Colonic mucosa (tissue), 4 donors: ENCODE results near the gene ACKR1. TPM values are rescaled to one million over a fixed set of nuclear protein-coding genes. Genes with fewer than 3 reads are reported as not detected.

Source experiments
- DNase-seq: peaks from one replicate; pipeline ENCODE4 v3.0.0-alpha.2; 2020
- H3K27ac ChIP-seq: fragments of 200-600 bp; one replicate; pipeline ENCODE4 v1.8.0; 2021
- H3K27me3 ChIP-seq: fragments of 200-600 bp; one replicate; pipeline ENCODE4 v1.8.0; 2021
- H3K36me3 ChIP-seq: fragments of 200-600 bp; one replicate; pipeline ENCODE4 v1.8.0; 2021
- H3K4me1 ChIP-seq: fragments of 200-600 bp; one replicate; pipeline ENCODE4 v1.8.0; 2021; ENCODE audit warnings: mild to moderate bottlenecking
- H3K4me3 ChIP-seq: fragments of 200-600 bp; one replicate; pipeline ENCODE4 v1.8.0; 2021
- H3K9ac ChIP-seq, 2 donors: one replicate each; pipeline ENCODE4 v1.7.0; 2013; ENCODE audit warnings: control low read depth in 2 of 2, low read depth in 2 of 2, low read length in 2 of 2
- H3K9me3 ChIP-seq: fragments of 200-600 bp; one replicate; pipeline ENCODE4 v1.8.0; 2021
- intact Hi-C: fragments of 100-400 bp; cut with DNase I; formaldehyde crosslinking; loops from one replicate; pipeline ENCODE4 v1.14.1; 2022
- total RNA-seq, 2 donors: library from RNA; stranded (reverse); fragmentation: NEBNext Ultra II Directional in 1 of 2; extraction: Animal tissue kit (Norgen Biotek cat#: 25700) in 1 of 2; gene quantifications; one replicate each; pipeline ENCODE4 v1.2.1, GENCODE V29; 2021
- TF ChIP-seq, protein P1 (sequence below): fragments of 200-600 bp; IDR thresholded peaks from one replicate; pipeline ENCODE4 v1.8.0; 2022; ENCODE audit warnings: antibody characterized with exemption, mild to moderate bottlenecking
- donor health status: healthy.
- donor health status: DM: no; HTN: no; CAD: no.
- donor health status: DM: no; HTN: no; CAD: no.

The ACKR1 gene
- total RNA-seq, 2 donors from 2014 or later, result 11.6 to 23.9 TPM

DNA sequence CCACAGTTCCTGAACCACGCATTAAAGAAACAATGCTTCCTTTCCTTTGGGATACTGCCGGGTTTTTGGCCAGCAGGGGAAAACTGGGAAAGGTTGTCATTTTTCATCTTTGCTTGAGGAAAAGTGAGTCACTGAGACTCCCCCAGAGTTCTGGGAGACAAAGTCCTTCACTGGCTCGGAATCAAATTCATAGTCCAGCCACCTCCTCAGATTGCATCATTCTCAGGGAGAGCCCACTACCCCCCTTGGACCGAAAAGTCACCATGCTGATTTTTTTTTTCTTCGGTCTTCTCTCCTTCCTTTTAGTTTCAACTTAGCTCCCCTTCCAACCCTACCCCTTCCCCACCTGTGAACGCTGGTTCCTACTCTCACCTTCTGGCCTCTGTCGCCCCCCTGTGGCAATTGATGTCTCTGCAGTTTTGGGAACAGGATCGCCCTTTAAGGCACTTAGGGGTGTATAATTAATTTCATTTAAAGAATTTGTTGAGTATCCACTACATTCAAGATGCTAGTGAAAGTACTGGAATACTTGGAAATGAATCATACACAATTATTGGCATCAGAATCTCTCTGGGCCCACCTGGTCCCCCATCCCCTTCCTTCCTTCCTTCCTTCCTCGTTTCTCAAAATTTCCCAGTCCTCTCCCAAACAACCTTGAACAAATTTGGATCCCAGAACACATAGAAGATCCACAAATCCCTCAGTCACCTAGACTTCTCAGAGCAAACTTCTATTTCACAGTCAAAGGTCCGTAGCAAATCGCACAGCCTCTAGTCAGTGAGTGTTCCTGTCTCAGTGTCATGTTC is 6.9 kb downstream of the ACKR1 start:
- Histone ChIP-seq H3K4me1 (no peaks in the 10 kb centered on the region), H3K27ac (no peak overlapping the region), H3K27me3 (no peaks in the 10 kb centered on the region), H3K9ac (no peak overlapping the region), H3K9me3 (no peaks in the 10 kb centered on the region), H3K36me3 (no peaks in the 10 kb centered on the region), H3K4me3 (no peak overlapping the region)
- peak; percentile 33 for DNase-seq
- TF ChIP-seq, protein P1, sequence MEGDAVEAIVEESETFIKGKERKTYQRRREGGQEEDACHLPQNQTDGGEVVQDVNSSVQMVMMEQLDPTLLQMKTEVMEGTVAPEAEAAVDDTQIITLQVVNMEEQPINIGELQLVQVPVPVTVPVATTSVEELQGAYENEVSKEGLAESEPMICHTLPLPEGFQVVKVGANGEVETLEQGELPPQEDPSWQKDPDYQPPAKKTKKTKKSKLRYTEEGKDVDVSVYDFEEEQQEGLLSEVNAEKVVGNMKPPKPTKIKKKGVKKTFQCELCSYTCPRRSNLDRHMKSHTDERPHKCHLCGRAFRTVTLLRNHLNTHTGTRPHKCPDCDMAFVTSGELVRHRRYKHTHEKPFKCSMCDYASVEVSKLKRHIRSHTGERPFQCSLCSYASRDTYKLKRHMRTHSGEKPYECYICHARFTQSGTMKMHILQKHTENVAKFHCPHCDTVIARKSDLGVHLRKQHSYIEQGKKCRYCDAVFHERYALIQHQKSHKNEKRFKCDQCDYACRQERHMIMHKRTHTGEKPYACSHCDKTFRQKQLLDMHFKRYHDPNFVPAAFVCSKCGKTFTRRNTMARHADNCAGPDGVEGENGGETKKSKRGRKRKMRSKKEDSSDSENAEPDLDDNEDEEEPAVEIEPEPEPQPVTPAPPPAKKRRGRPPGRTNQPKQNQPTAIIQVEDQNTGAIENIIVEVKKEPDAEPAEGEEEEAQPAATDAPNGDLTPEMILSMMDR, result peak; percentile 63
- intact Hi-C loops, result loop anchor here (5.0 kb wide), 2 partner anchors 49 to 79 kb away; no protein-coding TSS in a partner anchor

DNA sequence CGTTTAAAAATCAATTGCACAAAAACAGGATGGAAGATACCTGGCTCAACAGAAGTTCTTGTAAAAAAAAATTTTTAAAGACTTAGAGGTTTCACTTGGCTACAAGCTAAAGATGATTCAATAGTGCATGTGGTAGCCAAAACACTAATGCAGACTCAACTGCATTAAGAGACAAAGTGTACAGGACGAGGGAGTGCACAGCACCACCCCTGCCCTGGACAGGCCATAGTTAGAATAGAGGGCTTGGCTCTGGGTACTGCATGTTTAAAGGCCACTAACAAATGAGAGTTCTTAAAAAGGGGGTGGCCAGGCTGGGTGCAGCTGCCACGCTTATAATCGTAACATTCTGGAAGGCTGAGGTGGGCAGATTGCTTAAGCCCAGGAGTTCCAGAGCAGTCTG is 7.9 kb downstream of the ACKR1 start:
- no peaks in the 10 kb centered on the region for H3K36me3 ChIP-seq
- TF ChIP-seq, protein P1, result no peak
- H3K27ac ChIP-seq, result no peak overlapping the region
- no peaks in the 10 kb centered on the region for H3K4me1 ChIP-seq
- intact Hi-C loops, result loop anchor here (5.0 kb wide), 2 partner anchors 50 to 80 kb away; no protein-coding TSS in a partner anchor
- no peak for DNase-seq
- H3K9ac ChIP-seq, result no peak overlapping the region
- no peak overlapping the region for H3K4me3 ChIP-seq
- H3K9me3 ChIP-seq, result no peaks in the 10 kb centered on the region
- H3K27me3 ChIP-seq, result no peaks in the 10 kb centered on the region

DNA sequence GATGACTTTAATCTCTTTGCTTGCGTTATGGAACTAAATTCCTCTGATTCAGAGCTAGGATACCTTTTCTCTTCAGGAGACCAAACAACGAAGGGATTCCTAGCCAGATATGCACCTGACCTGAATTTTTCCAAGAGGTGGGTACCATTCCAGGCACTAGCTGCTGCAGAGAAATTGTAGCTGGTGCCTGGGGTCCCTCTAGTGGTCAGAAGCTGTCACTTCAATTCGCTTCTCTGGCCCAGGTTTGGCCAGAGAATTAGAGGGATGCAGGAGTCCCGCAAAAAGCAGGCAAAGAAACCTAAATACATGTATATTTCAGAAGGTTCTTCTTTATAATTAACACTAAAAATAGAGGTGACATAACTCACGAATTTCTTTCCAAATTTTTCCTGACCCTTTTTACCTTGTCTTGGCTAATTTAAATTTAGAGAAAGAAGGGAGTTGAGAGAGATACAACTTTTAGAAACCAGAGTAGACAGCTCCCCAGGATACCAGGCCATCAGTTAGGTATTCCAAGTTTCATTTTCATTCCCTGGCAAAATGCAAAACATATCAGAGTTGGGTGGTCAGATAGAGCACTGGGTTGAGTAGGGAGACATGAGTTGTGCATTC is 9.6 kb downstream of the ACKR1 start:
- H3K36me3 ChIP-seq, result no peaks in the 10 kb centered on the region
- no peak overlapping the region for H3K9ac ChIP-seq
- no peaks in the 10 kb centered on the region for H3K9me3 ChIP-seq
- intact Hi-C loops, result loop anchor here (5.0 kb wide), 2 partner anchors 52 to 82 kb away; no protein-coding TSS in a partner anchor
- TF ChIP-seq, protein P1, result peak; percentile 83
- H3K4me1 ChIP-seq, result no peaks in the 10 kb centered on the region
- no peaks in the 10 kb centered on the region for H3K27me3 ChIP-seq
- no peak overlapping the region for H3K27ac ChIP-seq
- DNase-seq, result peak; percentile 25
- H3K4me3 ChIP-seq, result no peak overlapping the region

DNA sequence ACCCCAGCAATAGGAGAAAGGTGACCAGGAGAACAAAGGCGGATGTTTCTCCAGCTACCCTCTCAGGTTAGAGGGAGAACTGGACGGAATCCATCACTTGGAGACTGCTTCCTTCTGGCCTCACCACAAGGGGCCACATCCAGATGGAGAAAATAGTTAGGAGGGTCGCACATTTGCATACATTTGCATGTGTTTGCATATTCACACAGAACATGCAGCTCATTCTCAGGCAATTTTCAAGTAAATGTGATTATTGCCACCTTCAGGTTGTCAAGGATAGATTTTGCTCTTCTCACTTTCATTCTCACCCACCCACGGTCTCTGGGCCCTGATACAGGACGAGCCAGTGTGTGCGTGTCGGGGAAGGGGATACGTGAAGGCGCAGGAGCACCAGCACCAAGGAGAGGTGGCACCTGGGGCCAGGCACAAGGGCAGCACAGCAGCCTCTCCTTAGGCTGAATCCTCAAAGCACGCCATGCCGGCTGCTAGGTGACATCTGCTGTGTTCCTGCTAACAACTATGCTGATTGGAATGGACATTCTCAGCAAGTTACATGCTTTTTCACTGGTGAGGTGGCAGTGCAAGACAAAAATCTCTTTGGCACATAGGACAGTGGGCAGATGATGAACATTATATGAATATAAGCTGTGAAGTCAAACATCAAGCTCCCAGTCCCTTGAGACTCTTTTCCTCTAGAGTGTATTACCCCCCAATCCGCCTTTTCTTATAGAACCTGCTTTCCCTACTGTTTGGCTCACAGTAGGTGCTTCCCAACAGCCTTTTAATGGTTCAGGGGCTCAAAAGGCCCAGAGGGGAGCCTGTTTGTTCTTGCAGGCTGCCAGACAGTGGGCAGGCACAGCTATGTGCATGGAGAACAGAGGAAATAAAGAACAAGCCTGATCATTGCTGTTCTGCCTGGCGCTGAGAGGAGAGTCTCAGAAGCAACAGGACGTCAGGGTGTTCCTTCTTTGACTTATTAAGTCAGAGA is 14.3 kb downstream of the ACKR1 start:
- DNase-seq, result no peak
- no peak overlapping the region for H3K27ac ChIP-seq
- TF ChIP-seq, protein P1, result no peak
- no peaks in the 10 kb centered on the region for H3K4me1 ChIP-seq
- H3K4me3 ChIP-seq, result no peak overlapping the region
- intact Hi-C loops, result no loop called here
- no peaks in the 10 kb centered on the region for H3K9me3 ChIP-seq
- no peaks in the 10 kb centered on the region for H3K36me3 ChIP-seq
- no peak overlapping the region for H3K9ac ChIP-seq
- no peaks in the 10 kb centered on the region for H3K27me3 ChIP-seq
